ENCODE measurements around the gene TUG1. TPM values are rescaled to one million over a fixed set of nuclear protein-coding genes. Genes with fewer than 3 reads are reported as not detected.

TUG1 gene
- total RNA-seq, 5 donors from 2014 or later (not counting 1 experiment from before 2014, with no cell fraction given): 92.6 to 115 (median 94.8) TPM

DNA sequence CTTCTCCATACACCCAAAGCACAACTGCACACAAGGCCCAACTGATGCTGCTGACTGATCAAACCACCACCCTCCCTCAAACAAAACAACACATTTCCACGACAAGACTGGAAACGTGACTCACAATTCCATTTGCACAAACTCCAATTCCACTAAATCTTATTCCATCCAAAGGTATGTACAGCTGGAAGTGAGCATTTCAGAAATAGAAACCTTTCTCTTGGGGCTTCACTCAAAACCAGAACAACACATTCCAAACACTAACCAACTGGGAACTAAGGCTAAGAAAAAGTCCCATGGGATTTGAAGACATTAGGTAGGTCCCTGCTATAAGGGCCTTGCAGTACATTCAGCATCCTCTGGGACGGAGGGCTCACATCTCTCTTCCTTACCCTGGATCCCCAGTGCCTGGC, 20.1 kb upstream of the TUG1 start:
- DNase-seq: no peak
- peaks cover 57 to 69% (median 66%) of the 10 kb centered on the region in 3 donors for H3K4me1 Mint-ChIP-seq
- H3K27ac Mint-ChIP-seq: no peak overlapping the region
- peaks cover 60% of the 10 kb centered on the region for H3K36me3 Mint-ChIP-seq
- Histone ChIP-seq H3K4me1 (ENCODE audit: control insufficient read depth in 1 of 2, extremely low read depth in 1 of 2, insufficient read depth in 2 of 2, low read length in 2 of 2) (peaks cover 21 to 26% of the 10 kb centered on the region in 2 experiments), H3K27ac (ENCODE audit: low read length) (no peak overlapping the region), H3K27me3 (replicated peaks in 1 of 2; ENCODE audit: control insufficient read depth in 2 of 2, extremely low read depth in 1 of 2, insufficient read depth in 2 of 2, low read length in 1 of 2) (no peaks in the 10 kb centered on the region), H3K4me3 (ENCODE audit: control insufficient read depth in 1 of 2, extremely low read depth in 1 of 2, low read length in 1 of 2) (no peak overlapping the region), H3K36me3 (ENCODE audit: control insufficient read depth in 2 of 2, extremely low read depth in 1 of 2, insufficient read depth in 1 of 2, low read length in 1 of 2) (peaks cover 9 to 71% of the 10 kb centered on the region in 2 donors), H3K9me3 (no peaks in the 10 kb centered on the region)
- no peak overlapping the region for H3K4me3 Mint-ChIP-seq
- CTCF ChIA-PET: interaction anchor here in 1 of 2 donors (0.6 kb wide), 1 partner anchor 288 kb away, joined by 3 read pairs; no protein-coding TSS in a partner anchor
- H3K9me3 Mint-ChIP-seq: no peaks in the 10 kb centered on the region
- 89% methylated on average over 3 of the region's 3 CpGs for WGBS (ENCODE audit: insufficient coverage)
- no peaks in the 10 kb centered on the region for H3K27me3 Mint-ChIP-seq
- no peak for ATAC-seq (replicated peaks in 1 of 4)
- POLR2A ChIA-PET: no interaction called here

DNA sequence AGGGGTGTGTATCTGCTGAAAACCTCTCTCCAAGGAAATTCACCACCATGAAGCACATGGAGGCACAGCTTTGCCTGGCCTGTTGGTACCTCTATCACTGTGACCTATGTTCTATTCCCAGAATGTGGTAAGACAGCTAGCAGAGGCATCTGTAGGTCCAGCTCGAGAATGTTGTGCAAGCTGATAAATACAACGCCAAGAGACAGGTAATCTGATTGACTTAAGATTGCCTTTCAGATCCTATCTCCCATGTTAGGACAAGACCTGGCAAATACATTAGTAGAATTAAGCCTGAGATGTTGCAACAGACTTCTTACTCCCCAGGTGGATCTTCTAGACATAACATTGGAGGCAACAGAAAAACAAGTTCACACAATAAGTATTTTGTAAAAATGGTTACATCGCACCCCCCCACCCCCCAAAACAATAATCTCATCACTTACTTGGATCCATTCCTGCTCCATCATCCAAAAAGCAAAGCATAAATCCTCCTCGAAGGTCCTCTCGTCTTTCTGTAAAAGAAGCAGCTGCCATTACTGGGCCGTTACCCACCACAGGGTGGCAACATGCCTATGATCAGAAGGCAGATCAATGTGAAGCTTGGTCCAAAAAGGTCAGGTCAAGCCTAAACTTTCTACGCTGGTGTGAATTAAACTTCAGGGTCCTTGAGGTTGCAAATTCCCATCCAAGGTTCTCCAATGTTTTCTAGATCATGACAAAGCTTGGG, 19.0 kb upstream of the TUG1 start:
- WGBS (ENCODE audit: insufficient coverage): 98% methylated on average over 6 of the region's 7 CpGs
- Mint-ChIP-seq H3K27me3 (no peaks in the 10 kb centered on the region), H3K4me3 (no peak overlapping the region), H3K9me3 (no peaks in the 10 kb centered on the region), H3K36me3 (peaks cover 54% of the 10 kb centered on the region), H3K4me1 (peaks cover 55 to 66% (median 59%) of the 10 kb centered on the region in 3 donors), H3K27ac (no peak overlapping the region)
- no peak for ATAC-seq (replicated peaks in 1 of 4)
- DNase-seq: no peak
- Histone ChIP-seq H3K9me3 (no peaks in the 10 kb centered on the region), H3K4me1 (ENCODE audit: control insufficient read depth in 1 of 2, extremely low read depth in 1 of 2, insufficient read depth in 2 of 2, low read length in 2 of 2) (peaks cover 17 to 32% of the 10 kb centered on the region in 2 experiments), H3K36me3 (ENCODE audit: control insufficient read depth in 2 of 2, extremely low read depth in 1 of 2, insufficient read depth in 1 of 2, low read length in 1 of 2) (peaks cover 6 to 60% of the 10 kb centered on the region in 2 donors), H3K4me3 (ENCODE audit: control insufficient read depth in 1 of 2, extremely low read depth in 1 of 2, low read length in 1 of 2) (no peak overlapping the region), H3K27ac (ENCODE audit: low read length) (no peak overlapping the region), H3K27me3 (replicated peaks in 1 of 2; ENCODE audit: control insufficient read depth in 2 of 2, extremely low read depth in 1 of 2, insufficient read depth in 2 of 2, low read length in 1 of 2) (no peaks in the 10 kb centered on the region)
- CTCF ChIA-PET: interaction anchor here in 1 of 2 donors (1.2 kb wide), 1 partner anchor 18 kb away, joined by 4 read pairs; no protein-coding TSS in a partner anchor
- POLR2A ChIA-PET: interaction anchor here in 1 of 2 donors (0.8 kb wide), 1 partner anchor 301 kb away, joined by 3 read pairs; no protein-coding TSS in a partner anchor

DNA sequence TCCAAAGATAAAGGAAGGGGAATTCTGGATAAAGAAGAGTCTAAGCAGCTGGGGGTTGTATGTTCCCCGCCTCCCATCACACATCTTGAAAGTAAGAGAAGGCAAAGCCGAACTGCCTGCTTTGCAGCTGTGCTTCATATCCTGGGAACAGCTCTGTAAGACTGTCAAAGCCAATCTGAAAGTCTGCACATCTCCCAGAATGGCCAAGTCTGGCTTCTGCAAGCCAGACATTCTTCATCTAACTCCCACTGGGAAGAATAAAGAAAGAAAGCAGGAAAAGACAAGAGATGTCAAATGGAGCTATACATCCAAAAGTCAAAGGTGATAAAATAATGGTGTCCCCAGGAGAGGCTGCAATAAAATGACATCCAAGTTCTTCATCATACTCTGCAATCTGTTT, 15.9 kb upstream of the TUG1 start:
- peak overlapping the region in 1 of 2 donors; percentile 46 for H3K27ac Mint-ChIP-seq
- Histone ChIP-seq H3K27ac (ENCODE audit: low read length) (no peak overlapping the region), H3K4me3 (ENCODE audit: control insufficient read depth in 1 of 2, extremely low read depth in 1 of 2, low read length in 1 of 2) (no peak overlapping the region), H3K27me3 (replicated peaks in 1 of 2; ENCODE audit: control insufficient read depth in 2 of 2, extremely low read depth in 1 of 2, insufficient read depth in 2 of 2, low read length in 1 of 2) (no peaks in the 10 kb centered on the region), H3K4me1 (ENCODE audit: control insufficient read depth in 1 of 2, extremely low read depth in 1 of 2, insufficient read depth in 2 of 2, low read length in 2 of 2) (peaks cover 23 to 39% of the 10 kb centered on the region in 2 experiments), H3K9me3 (no peaks in the 10 kb centered on the region), H3K36me3 (ENCODE audit: control insufficient read depth in 2 of 2, extremely low read depth in 1 of 2, insufficient read depth in 1 of 2, low read length in 1 of 2) (peaks cover 4 to 45% of the 10 kb centered on the region in 2 donors)
- no peaks in the 10 kb centered on the region for H3K9me3 Mint-ChIP-seq
- ChIA-PET POLR2A (interaction anchor here in 1 of 2 donors (0.8 kb wide), 1 partner anchor 15 kb away, joined by 3 read pairs; no protein-coding TSS in a partner anchor), CTCF (interaction anchor here in 1 of 2 donors (1.0 kb wide), 1 partner anchor 33 kb away, joined by 4 read pairs; no protein-coding TSS in a partner anchor)
- peak overlapping the region in 1 of 3 donors; percentile 59 for H3K4me3 Mint-ChIP-seq
- H3K27me3 Mint-ChIP-seq: no peaks in the 10 kb centered on the region
- DNase-seq (no peak), ATAC-seq (replicated peaks in 1 of 4) (no peak)
- peaks cover 44% of the 10 kb centered on the region for H3K36me3 Mint-ChIP-seq
- H3K4me1 Mint-ChIP-seq: peaks cover 69 to 76% (median 69%) of the 10 kb centered on the region in 3 donors
- no CpG with 5 or more reads among the region's 2 CpGs for WGBS (ENCODE audit: insufficient coverage)

DNA sequence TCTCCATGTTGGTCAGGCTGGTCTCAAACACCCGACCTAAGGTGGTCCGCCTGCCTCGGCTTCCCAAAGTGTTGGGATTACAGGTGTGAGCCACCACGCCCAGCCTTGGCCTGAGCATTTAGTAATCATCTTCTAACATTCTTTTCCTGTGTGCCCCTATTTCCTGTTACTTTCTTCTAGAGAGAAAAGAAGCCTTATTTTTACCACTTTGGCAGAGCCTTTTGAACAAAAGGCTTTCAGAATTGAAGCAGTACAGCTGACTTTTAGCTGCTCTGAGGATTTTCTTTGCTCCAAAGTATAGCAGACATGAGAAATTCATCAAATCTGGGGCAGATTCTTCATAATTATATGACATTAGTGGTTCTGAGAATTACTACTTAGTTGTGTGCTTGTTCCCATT, 13.9 kb upstream of the TUG1 start:
- Mint-ChIP-seq H3K4me3 (peak overlapping the region in 2 of 3 donors; percentile 28 to 80), H3K27ac (peak overlapping the region; percentile 85 to 86), H3K36me3 (peaks cover 32% of the 10 kb centered on the region), H3K4me1 (peaks cover 77 to 82% (median 79%) of the 10 kb centered on the region in 3 donors), H3K9me3 (no peaks in the 10 kb centered on the region), H3K27me3 (no peaks in the 10 kb centered on the region)
- no peak overlapping the region for H3K27ac ChIP-seq (ENCODE audit: low read length)
- peaks cover 0 to 27% of the 10 kb centered on the region in 2 donors for H3K36me3 ChIP-seq (ENCODE audit: control insufficient read depth in 2 of 2, extremely low read depth in 1 of 2, insufficient read depth in 1 of 2, low read length in 1 of 2)
- ATAC-seq (replicated peaks in 1 of 4) (peak in 3 of 4 experiments; percentile 66 to 69 (median 68)), DNase-seq (no peak)
- no peak overlapping the region for H3K4me3 ChIP-seq (ENCODE audit: control insufficient read depth in 1 of 2, extremely low read depth in 1 of 2, low read length in 1 of 2)
- no CpG with 5 or more reads among the region's 4 CpGs for WGBS (ENCODE audit: insufficient coverage)
- ChIA-PET POLR2A (interaction anchor here in 1 of 2 donors (1.0 kb wide), 1 partner anchor 14 kb away, joined by 5 read pairs; the partner anchor contains the start of genes MORC2 and TUG1), CTCF (interaction anchor here in 1 of 2 donors (1.0 kb wide), 1 partner anchor 9 kb away, joined by 4 read pairs; no protein-coding TSS in a partner anchor)
- no peaks in the 10 kb centered on the region for H3K9me3 ChIP-seq
- peaks cover 20 to 35% of the 10 kb centered on the region in 2 experiments for H3K4me1 ChIP-seq (ENCODE audit: control insufficient read depth in 1 of 2, extremely low read depth in 1 of 2, insufficient read depth in 2 of 2, low read length in 2 of 2)
- H3K27me3 ChIP-seq (replicated peaks in 1 of 2; ENCODE audit: control insufficient read depth in 2 of 2, extremely low read depth in 1 of 2, insufficient read depth in 2 of 2, low read length in 1 of 2): no peaks in the 10 kb centered on the region

DNA sequence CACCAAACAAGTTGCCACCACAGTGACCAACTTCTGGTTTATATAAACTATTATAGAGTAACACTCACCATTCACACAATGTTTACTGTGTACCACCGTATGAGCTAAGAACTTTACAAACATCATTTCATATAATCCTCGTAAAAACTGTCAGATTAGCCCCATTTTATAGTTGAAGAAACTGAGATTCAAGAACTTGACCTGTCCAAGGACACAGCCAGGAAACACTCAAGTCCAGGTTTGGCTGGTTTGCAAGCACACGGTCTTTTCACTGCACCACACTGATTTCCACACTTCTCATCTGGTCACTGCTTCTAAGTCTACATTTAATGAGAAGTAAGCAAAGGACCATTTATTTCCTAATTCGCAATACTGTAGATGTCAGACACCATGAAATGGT, 4.2 kb upstream of the TUG1 start:
- no peak overlapping the region for H3K4me3 ChIP-seq (ENCODE audit: control insufficient read depth in 1 of 2, extremely low read depth in 1 of 2, low read length in 1 of 2)
- Mint-ChIP-seq H3K9me3 (peaks cover 0 to 18% (median 8%) of the 10 kb centered on the region in 3 donors), H3K27ac (no peak overlapping the region), H3K4me1 (peaks cover 19 to 43% (median 33%) of the 10 kb centered on the region in 3 donors), H3K4me3 (no peak overlapping the region), H3K27me3 (no peaks in the 10 kb centered on the region), H3K36me3 (peaks cover 20% of the 10 kb centered on the region)
- H3K36me3 ChIP-seq (ENCODE audit: control insufficient read depth in 2 of 2, extremely low read depth in 1 of 2, insufficient read depth in 1 of 2, low read length in 1 of 2): no peaks in the 10 kb centered on the region
- DNase-seq: no peak
- peaks cover 7% of the 10 kb centered on the region for H3K9me3 ChIP-seq
- H3K4me1 ChIP-seq (ENCODE audit: control insufficient read depth in 1 of 2, extremely low read depth in 1 of 2, insufficient read depth in 2 of 2, low read length in 2 of 2): peaks cover under 1 to 10% of the 10 kb centered on the region in 2 experiments
- CTCF ChIA-PET: interaction anchor here in 1 of 2 donors (0.8 kb wide), 1 partner anchor 19 kb away, joined by 4 read pairs; no protein-coding TSS in a partner anchor
- POLR2A ChIA-PET: interaction anchor here in 1 of 2 donors (0.6 kb wide), 1 partner anchor 147 kb away, joined by 13 read pairs; no protein-coding TSS in a partner anchor
- ATAC-seq (replicated peaks in 1 of 4): no peak
- 100% methylated on average over 3 of the region's 4 CpGs for WGBS (ENCODE audit: insufficient coverage)
- H3K27me3 ChIP-seq (replicated peaks in 1 of 2; ENCODE audit: control insufficient read depth in 2 of 2, extremely low read depth in 1 of 2, insufficient read depth in 2 of 2, low read length in 1 of 2): no peaks in the 10 kb centered on the region
- no peak overlapping the region for H3K27ac ChIP-seq (ENCODE audit: low read length)

Data from T-cell (primary cell).